ENCODE data around the gene ACCSL.
A peak's percentile ranks its signal among the peaks of the same experiment; 100 is the strongest.

Gene ACCSL

DNA sequence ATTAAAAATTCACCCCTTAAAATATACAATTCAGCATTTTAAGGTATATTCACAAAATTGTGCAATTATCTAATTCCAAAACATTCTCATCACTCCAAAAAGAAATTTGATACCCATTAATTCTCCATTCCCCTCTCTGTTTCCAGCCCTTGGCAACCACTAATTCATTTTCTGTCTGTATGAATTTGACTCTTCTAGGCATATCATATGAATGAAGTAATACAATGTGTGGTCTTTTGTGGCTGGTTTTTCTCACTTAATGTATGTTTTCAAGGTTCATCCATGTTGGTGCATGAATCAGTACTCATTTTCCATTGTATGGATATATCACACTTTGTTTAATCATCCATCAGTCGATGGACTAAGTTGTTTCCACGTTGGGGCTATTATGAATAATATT lies 29.0 kb upstream of the ACCSL start:
- no peak for DNase-seq (ENCODE audit: low read depth)

DNA sequence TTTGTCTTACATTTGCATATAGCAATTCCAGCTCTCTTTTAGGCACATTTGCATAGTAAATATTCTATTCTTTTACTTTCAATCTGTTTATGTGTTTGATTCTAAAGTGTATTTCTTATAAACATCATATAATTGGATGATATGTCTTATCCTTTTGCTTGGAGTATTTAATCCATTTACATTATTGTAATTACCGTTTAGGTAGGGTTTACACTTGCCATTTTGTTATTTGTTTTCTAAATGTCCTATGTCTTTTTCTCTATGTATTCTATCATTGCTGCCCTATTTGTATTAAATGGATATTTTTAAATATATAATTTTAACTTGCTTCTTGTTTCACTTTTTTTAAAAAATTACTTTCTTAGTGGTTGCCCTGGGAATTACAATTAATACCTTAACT lies 22.8 kb upstream of the ACCSL start:
- DNase-seq (ENCODE audit: low read depth) = no peak

DNA sequence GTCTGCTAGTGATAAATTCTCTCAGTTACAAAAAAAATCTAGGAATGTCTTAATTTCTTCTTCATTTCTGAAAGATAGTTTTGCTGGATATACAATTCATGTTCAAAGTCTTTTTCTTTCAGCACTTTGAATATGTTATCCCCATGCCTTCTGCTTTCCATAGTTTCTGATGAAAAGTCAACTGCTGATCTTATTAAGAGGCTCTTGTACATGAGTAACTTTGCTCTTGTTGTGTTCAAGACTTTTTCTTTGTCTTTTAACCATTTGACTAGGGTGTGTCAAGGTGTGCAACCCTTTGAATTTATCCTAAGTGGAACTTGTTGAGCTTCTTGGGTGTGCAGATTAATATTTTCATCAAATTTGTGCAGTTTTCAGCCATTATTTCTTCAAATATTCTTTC lies 22.1 kb upstream of the ACCSL start:
- DNase-seq (ENCODE audit: low read depth) = no peak

DNA sequence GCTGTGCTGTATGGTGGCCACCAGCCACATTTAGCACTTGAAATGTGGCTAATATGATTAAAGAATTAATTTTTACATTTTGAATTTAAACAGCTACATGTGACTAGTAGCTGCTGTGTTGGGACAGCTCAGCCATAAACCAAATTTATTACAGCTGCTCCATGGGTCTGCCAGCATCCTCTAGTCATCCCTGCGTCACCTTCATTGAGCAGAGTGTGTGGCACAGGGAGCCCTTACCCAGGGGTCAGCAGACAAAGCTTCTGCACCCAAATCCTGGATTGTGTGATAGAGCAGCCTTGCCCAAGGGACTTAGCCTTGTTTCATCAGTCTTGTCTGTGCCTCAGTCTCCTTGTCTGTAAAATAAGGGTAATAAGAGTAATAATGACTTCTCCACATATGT lies 19.4 kb upstream of the ACCSL start:
- DNase-seq (ENCODE audit: low read depth) = no peak

DNA sequence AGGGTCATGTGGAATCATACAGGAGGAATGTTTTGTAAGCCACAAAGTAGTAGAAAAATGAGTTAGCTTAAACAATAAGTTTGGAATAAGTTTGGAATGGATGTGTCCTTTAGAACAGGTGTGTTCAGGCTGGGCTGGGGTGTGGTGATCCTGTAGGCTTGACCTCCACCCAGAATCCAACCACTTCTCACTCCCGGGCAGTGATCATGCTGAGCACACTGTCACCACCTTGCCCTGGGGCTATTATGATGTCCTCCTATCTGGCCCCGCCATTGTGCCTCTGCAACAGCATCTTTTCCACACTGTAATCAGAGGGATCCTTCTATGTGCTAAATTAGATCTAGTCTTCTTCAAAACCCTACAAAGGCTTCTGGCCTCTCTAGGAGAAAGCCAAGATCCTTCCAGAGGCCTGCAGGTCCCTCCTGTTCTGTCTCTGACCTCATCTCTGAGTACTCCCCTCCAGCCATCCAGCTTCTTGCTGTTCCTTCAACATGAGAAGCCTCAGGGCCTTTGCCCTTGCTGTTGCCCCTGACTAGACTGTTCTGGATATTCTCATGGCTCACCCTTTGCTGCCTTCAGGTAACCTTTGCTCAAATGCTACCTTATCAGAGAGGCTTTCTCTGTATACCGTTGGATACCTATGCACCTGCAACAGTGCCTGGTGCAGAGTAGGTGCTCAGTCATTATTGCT lies 18.8 kb upstream of the ACCSL start:
- DNase-seq (ENCODE audit: low read depth) = no peak

DNA sequence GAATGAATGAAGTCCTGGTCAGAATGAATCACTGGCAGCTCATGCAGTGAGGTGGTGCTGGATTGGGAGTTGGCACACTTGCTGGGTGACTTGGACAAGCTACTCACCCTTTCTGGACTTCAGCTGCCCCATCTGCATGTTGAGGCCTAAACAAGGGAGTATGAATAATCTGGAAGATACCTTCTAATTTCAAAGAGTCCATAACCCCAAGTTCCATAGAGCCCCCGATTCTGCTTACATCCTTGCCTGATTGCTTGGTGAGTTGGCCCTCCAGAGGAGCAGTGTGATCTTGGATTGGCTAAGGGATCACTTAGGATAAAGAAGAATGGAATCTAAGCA lies 18.3 kb upstream of the ACCSL start:
- DNase-seq (ENCODE audit: low read depth) = no peak

DNA sequence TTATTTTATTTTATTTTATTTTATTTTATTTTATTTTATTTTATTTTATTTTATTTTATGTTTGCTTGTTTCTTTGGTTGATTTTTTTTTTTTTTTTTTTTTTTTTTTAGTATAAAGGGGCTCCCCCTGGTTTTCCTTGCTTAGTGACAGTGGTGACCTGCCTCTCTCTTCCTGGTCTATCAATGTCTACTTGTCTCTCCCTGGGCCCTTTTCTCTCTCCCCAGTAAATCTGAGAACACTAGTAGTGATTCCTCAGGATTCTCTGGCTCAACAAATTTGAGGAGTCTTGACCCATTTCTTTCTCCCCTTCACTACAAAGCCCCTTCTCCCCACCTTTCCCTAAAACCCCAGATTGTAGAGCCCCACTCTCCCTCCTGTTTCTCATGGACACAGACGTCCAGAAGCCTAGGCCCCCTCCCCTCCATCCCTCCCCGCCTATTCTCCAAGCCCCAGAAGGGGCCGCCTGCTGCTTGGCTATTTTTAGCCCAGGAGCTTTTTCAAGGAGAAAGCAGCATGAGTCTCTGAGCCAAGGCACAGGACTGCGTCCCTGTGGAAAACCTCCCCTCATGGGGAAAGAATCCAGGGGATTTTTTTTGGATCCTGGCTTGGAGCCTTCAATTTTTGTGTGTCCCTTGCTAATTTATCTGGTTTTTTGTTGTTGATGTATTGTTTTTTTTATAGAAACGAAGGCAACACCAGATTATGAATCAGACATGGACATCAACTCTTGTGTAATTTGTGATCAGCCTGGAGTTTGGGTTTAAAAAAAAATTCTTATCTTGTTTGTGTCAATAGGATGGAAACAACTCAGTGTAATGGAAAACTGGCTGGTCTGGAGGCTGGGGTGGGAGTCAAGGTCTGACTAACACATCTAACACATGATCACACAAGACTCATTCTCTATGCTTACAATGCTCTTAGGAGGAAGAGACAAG lies 17.5 kb upstream of the ACCSL start:
- DNase-seq (ENCODE audit: low read depth) = peak; percentile 64

DNA sequence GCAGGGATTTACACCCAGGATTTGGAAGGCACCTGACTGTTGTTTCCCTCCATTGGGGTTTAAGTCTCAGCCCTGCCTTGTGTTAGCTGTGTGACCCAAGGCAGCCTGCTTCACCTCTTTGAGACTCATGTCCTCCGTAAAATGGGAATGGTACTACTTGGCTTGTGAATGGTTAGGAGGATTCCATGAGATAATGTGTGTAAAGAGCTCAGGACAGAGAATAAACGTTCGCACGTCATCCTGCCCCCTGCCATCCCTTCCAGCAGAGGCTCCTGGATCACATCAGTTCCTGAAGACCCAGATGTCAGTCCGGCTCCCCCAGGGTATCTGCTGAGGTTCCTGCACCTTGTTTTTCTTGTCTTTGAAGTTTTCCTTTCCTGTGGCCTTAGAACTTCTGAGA lies 16.8 kb upstream of the ACCSL start:
- no peak for DNase-seq (ENCODE audit: low read depth)

DNA sequence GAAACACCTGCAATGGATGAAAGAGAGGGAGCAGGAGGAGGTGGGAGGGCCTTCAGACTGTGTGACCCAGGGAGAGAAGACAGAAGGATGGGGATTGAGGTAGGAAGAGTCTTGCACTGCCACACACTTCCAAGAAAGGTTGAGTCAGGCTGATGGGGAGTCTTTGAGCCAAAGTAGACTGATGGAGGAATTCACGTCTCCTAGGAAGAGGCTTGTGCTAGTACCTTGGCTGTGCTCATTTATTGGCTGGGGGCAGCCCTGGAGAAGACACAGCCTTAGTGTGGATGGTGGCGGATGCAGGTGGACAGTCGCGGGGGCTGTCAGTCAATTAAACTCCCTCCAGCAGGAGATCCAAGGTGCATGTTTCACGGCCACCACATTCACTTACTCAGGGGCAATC lies 16.2 kb upstream of the ACCSL start:
- DNase-seq (ENCODE audit: low read depth) = no peak

DNA sequence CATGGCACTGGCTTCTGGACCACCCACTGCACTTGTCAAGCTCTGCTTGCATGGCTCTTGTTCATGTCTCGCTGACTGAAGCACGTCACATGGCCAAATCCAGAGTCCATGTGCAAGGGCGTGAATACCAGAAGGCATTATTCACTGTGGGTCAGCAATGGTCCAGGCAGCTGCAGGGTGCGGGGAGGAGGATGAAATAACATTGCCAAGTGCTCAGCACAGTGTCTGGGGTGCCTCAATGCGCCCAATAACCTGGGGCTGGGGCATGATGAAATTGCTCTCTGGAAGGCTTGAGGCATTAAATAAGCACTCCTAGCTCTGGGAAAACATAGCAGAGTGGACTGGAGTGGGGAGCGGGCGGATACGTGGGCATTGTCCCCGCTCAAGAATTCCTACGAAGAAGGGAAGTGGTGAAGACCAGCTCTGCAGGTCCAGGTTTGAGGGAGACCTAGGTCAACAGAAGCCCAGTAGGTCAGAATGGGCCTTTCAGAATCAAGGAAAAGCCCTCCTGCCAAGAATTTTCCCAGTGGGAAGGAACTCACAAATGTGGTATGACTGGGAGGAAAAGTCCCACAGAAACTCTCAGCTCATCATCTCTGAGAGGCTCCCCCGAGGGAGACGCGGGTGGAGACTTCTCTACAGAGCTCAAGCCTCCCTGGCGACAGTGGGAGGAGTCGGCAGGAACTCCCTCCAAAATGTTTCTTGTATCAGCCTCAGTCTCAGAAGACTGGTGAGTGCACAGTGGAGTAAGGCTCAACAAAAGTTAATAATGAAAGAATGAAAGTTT lies 15.3 kb upstream of the ACCSL start:
- DNase-seq (ENCODE audit: low read depth) = peak; percentile 25

DNA sequence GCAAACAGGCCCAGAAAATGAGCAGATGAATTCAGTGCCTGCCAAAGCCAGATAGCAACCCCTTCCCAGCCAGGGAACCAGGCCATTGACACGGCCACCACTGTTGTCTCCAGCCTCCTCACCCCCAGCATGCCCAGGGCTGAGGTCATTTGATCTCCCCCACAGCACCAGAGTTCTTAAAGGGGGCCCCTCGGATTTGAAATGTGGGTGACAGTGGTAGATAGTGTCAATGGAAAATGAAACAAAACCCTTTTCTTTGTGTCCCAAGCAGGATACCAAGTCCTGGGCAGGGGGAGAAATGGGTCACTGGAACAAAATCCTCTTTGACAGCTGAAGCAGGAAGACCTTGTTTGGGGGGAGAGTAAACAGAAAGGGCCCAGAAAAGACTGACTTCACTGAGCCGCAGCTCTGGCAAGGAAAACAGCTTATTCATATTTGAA lies 14.3 kb upstream of the ACCSL start:
- no peak for DNase-seq (ENCODE audit: low read depth)

DNA sequence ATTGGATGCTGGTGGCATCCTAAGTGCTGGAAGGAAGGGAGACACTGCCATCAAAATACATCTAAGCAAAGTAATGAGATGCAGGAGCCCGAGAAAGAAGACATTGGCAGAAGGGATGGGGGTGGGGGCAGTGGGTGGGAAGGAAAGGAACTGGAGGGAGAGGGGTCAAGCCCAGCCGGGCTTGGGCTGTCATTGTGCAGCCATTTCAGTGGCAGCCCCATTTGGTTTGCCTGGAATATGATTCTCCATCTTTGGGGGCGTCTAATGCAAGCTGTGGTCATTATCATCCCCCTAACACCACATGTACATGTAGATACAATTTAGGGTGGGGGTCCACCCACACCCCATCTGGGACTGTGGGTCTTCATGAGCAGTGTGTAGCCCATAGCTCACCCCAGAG lies 13.9 kb upstream of the ACCSL start:
- DNase-seq (ENCODE audit: low read depth) = no peak

DNA sequence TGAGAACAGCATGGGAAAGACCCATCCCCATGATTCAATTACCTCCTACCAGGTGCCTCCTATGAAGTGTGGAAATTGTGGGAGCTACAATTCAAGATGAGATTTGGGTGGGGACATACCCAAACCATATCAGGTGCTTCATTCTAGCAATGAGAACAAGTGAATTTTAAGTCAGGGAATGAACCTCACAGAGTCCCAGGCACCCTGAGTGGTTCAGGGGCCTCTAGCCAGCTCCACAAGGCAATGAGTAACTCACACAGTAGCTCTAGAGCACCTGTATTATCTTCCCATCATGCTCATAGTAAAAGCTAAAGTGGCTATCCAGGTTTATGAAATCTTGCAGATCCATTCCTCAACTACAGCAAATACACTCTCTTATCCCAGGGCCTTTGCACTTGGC lies 13.1 kb upstream of the ACCSL start:
- no peak for DNase-seq (ENCODE audit: low read depth)

DNA sequence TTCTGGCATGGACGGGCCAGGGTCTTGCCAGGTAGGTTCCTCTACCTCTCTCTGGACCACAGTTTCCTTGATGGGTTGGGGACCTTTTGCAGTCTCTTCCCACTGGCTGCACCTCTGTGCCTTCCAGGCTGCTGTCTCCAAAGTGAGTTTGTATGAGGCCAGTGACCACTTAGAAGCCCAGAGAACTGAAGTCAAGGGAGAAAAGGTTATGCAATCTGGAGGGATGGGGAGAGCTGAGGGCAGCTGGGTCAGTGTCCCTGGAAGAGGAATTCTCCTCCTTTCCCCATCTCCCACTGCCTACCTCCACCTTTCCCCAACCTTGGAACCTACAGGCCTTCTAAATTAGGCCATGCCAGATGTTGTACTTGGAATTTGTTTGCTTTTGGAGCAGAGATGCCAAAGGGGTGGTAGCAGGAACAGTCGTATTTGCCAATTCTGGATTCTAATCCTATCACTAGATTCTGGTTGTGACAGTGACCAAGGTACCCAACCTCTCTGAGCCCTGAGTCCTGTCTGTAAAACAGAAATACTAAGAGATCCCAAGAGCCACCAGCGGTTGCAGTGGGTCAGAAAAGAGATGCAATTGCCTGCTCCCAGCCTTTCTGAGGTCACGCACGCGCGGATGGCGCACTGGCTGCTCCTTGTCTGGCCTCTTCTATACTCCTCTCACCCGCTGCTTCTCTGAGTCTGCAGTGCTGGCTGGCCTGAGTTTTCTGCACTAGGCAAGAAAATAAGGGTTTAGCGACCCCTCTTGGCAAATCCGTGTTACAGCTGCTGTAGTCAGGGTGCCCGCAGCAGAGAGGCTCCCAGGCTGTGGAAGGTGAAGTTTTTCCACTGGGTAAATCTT lies 10.7 kb upstream of the ACCSL start:
- peak; percentile 86 for DNase-seq (ENCODE audit: low read depth)

DNA sequence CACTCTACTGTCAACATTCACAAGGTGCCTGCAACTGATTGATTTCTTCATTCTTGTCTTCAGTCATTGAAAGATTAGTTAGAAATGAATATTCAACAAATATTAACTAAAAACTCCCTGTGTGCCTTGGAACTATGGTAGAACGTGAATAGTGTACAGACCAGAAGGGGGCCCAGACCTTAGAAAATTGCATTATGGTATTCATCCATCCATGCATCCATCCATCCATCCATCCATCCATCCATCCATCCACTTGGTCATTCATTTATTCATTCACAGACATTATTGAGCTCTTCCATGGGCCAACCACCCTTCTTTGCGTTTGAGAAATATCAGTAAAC lies 10.2 kb upstream of the ACCSL start:
- DNase-seq (ENCODE audit: low read depth) = no peak

DNA sequence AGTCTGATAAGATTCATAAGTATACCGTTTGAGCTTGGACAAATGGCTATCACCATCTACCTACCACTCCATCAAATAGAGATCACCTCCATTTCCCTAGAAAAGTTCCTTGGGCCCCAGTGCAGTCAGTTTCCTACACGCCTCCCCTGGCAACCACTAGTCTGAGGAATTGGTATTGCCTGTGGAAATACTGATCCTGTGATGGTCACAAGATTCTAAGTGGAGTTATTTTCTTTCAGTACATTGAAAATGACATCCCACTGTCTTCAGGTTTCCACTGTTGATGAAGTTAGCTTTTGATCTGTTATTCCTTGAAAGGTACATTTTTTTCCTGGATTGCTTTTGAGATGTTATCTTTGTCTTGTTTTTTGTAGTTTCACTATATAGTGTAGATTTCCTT lies 4.6 kb upstream of the ACCSL start:
- no peak for DNase-seq (ENCODE audit: low read depth)

DNA sequence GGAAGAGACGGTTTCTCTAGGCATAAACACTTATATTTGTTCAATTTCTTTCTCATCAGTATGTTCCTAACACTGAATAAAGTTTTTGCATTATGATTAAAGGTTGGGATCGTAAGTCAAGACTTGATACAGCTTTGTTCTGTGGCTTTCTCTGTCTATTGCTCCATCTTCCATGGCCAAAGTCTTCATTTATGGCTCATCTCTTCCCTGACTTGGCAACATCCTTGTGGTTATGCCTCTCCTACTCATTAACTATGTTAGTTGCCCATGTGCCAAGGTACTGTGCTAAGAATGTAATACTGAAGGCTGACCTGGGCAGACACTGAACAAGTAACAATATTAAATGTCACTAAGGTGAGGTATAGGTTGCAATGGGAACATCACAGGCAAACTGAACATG lies 1.6 kb upstream of the ACCSL start:
- no peak for DNase-seq (ENCODE audit: low read depth)

DNA sequence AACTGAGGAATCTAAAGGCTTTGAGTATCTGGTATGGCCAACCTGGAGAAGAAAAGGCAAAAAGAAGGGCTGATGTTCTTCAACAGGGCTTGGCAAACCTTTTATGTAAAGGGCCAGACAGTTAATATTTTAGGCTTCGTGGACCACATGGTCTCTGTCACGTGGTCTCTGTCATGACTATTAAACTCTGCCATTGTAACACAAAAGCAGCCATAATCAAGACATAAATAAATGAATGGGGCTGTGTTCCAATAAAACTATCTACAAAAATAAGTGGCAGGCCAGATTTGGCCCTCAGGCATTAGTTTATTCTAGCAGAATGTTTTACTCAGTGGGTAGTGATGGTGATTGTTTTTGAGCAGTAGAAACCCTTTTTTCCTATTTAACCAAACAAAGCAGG lies 483 bp upstream of the ACCSL start:
- DNase-seq (ENCODE audit: low read depth) = no peak

DNA sequence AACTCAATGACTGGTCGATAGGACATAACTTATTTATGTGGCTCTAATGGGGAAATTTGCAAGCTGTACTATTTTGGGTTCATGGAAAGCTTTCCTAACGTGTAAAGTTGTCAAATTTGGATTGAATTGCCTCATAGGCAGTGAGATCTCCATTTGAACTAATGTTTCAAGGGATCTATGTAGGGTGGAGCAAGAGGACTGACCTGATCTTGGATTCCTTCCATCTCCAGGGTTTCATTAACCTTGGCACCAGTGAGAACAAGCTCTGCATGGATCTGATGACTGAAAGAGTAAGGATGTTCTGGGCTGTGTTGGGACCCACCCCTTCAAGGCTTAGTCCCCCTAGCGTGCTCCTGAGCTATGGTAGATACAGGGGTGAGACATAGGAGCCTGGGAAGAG lies 2.1 kb downstream of the ACCSL start:
- no peak for DNase-seq (ENCODE audit: low read depth)

DNA sequence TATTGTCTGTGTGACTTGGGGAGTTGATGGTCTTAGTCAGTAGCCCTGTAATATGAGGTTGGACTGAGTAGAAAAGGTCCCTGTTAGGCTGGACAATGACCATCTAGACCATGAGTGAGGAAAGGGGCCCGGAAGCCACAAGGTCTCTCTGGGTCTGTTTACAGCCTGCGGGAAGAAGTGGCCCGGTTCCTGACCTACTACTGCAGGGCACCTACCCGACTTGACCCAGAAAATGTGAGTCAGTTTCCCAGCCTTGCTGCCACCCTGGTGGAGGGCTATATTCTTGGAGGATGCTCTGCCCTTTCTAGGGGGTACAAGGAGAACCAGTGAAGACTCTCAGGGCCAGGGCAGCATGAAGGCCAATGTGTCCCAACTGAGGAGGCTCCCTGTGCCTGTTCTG lies 3.4 kb downstream of the ACCSL start:
- no peak for DNase-seq (ENCODE audit: low read depth)

DNA sequence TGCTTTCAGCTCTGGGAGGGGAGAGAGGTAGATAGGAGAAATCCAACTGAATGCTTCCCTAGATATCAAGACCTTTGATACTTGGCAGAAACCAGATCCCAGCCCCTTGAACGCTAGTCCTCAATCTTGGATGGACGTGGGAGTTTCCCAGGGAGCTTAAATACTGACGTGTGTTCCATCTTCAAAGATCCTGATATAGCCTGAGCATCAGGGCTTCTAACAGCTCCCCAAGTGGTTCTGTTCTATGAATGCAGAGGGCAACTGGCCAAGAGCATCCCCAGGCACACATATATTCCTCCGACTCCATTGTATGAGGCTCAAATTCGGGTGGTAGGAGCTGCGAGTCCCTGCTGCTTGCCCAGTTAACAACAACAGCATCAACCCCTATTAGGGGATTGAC lies 9.6 kb downstream of the ACCSL start:
- DNase-seq (ENCODE audit: low read depth) = no peak

DNA sequence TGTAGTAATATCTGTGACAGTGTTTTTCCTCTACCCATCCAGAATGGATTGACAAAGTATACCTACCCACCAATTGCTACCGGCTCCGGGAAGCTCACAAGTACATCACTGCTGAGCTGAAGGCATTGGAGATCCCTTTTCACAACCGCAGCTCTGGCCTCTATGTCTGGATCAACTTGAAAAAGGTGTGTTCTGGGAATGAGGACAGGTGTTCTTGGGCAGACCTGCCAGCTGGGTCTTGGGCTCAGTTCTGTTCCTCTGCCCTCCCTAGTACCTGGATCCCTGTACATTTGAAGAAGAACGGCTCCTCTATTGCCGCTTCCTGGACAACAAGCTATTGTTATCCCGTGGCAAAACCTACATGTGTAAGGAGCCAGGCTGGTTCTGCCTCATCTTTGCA lies 10.5 kb downstream of the ACCSL start:
- no peak for DNase-seq (ENCODE audit: low read depth)

All from iris pigment epithelial cell (primary cell).